Endothelial cell of umbilical vein (primary cell): Measurements from ENCODE around the gene THEMIS. TPM values are rescaled to one million over a fixed set of nuclear protein-coding genes. Genes with fewer than 3 reads are reported as not detected.

Experiments
- BruUV-seq: library from RNA; stranded (reverse); fragments of 400-500 nt; replicated peaks from 2 replicates; lab custom pipeline; 2021; lab: Mats Ljungman, UMichigan
- CTCF ChIA-PET: fragments of 300-600, 350-600 bp; sonication (Branson Sonifier 250); formaldehyde crosslinking; loops from one replicate; lab custom pipeline; 2021; ENCODE audit warnings: antibody characterized with exemption, inconsistent platforms; lab: Charles Lee
- POLR2A ChIA-PET: fragments of 300-600, 350-600 bp; sonication (Branson Sonifier 250); formaldehyde crosslinking; loops from one replicate; lab custom pipeline; 2021; ENCODE audit warnings: antibody characterized with exemption, inconsistent platforms; lab: Charles Lee
- DNase-seq: peaks from one replicate; pipeline ENCODE4 v3.0.0-alpha.2; 2011; ENCODE audit warnings: low read depth, low spot score
- FAIRE-seq: peaks from 2 replicates; lab custom pipeline; 2011; peaks lifted over from hg19 to GRCh38; lab: Jason Lieb, UNC
- H2AFZ ChIP-seq: 2 replicates; pipeline ENCODE4 v1.6.0; 2012; ENCODE audit warnings: low read depth, low read length, control low read depth, inconsistent platforms
- H3K27ac ChIP-seq: 2 replicates; pipeline ENCODE4 v1.5.1; 2011; ENCODE audit warnings: low read depth, mild to moderate bottlenecking, control low read depth, low read length, moderate library complexity; ENCODE audit not compliant: insufficient read depth
- H3K27me3 ChIP-seq, 2 experiments: 2 replicates each; pipeline versions ENCODE4 v1.6.0 to v1.6.1; 2011; ENCODE audit warnings: low read length in 2 of 2, mixed read lengths in 1 of 2; ENCODE audit not compliant: control insufficient read depth in 2 of 2, insufficient read depth in 2 of 2
- H3K36me3 ChIP-seq, 2 experiments: 2 replicates in 1 of 2; 3 replicates in 1 of 2; pipeline ENCODE4 v1.5.1; 2011; ENCODE audit warnings: low read length in 2 of 2, mild to moderate bottlenecking in 1 of 2, moderate library complexity in 1 of 2; ENCODE audit not compliant: control insufficient read depth in 2 of 2, insufficient read depth in 2 of 2; ENCODE audit errors: extremely low read depth in 1 of 2
- H3K4me1 ChIP-seq: 3 replicates; pipeline ENCODE4 v1.5.1; 2011; ENCODE audit warnings: mild to moderate bottlenecking, low read length; ENCODE audit not compliant: control insufficient read depth, insufficient read depth; ENCODE audit errors: extremely low read depth
- H3K4me2 ChIP-seq: 2 replicates; pipeline ENCODE4 v1.6.1; 2011; ENCODE audit warnings: low read length, control low read depth, mixed read lengths; ENCODE audit not compliant: insufficient read depth
- H3K4me3 ChIP-seq, 3 experiments: fragments of 200-600 bp in 1 of 3; sonication (generic), shearing (Covaris generic) in 1 of 3; replicated peaks in 1 of 3; 2 replicates each; pipeline ENCODE4 v1.5.1; 2011 to 2016; ENCODE audit warnings: control low read depth in 3 of 3, low read length in 3 of 3, mild to moderate bottlenecking in 2 of 3, inconsistent platforms in 1 of 3, low read depth in 1 of 3, moderate library complexity in 1 of 3; ENCODE audit not compliant: insufficient read depth in 1 of 3
- H3K79me2 ChIP-seq: 2 replicates; pipeline ENCODE4 v1.6.0; 2012; ENCODE audit warnings: low read length, inconsistent platforms; ENCODE audit not compliant: control insufficient read depth, insufficient read depth
- H3K9ac ChIP-seq: replicated peaks from 2 replicates; pipeline ENCODE3; 2011; ENCODE audit warnings: low read length, control low read depth; ENCODE audit not compliant: insufficient read depth; ENCODE audit errors: extremely low read depth
- H3K9me1 ChIP-seq: replicated peaks from 3 replicates; pipeline ENCODE4 v1.6.0; 2011; ENCODE audit warnings: mild to moderate bottlenecking, low read length; ENCODE audit not compliant: control insufficient read depth, insufficient read depth; ENCODE audit errors: extremely low read depth
- H3K9me3 ChIP-seq: replicated peaks from 2 replicates; pipeline ENCODE4 v1.5.1; 2012; ENCODE audit warnings: low read length, inconsistent platforms; ENCODE audit not compliant: control insufficient read depth, insufficient read depth
- H4K20me1 ChIP-seq: replicated peaks from 2 replicates; pipeline ENCODE3; 2011; ENCODE audit warnings: mild to moderate bottlenecking, low read length; ENCODE audit not compliant: control insufficient read depth, insufficient read depth; ENCODE audit errors: extremely low read depth
- CTCF ChIP-seq, 2 donors: IDR thresholded peaks; 1 replicate in 1 of 2; 2 replicates in 1 of 2; pipeline ENCODE4 v1.5.1; 2011; ENCODE audit warnings: low read length in 2 of 2, mild to moderate bottlenecking in 2 of 2, moderate library complexity in 2 of 2, control low read depth in 1 of 2, inconsistent platforms in 1 of 2, low read depth in 1 of 2; ENCODE audit not compliant: insufficient read depth in 1 of 2; ENCODE audit errors: extremely low read depth in 1 of 2
- FOS ChIP-seq: IDR thresholded peaks from 2 replicates; pipeline ENCODE4 v1.6.1; 2011; ENCODE audit warnings: mild to moderate bottlenecking, low read length, moderate library complexity, borderline replicate concordance; ENCODE audit not compliant: insufficient read depth
- GATA2 ChIP-seq: IDR thresholded peaks from 2 replicates; pipeline ENCODE4 v1.7.0; 2011; ENCODE audit warnings: low read depth, mild to moderate bottlenecking, moderate library complexity, mixed read lengths, low read length; ENCODE audit not compliant: insufficient read length, insufficient read depth
- JUN ChIP-seq: IDR thresholded peaks from 2 replicates; pipeline ENCODE4 v1.6.1; 2011; ENCODE audit warnings: borderline replicate concordance, low read depth; ENCODE audit not compliant: insufficient read length, insufficient read depth
- MAX ChIP-seq: IDR thresholded peaks from 2 replicates; pipeline ENCODE4 v1.6.1; 2011; ENCODE audit not compliant: insufficient read depth, insufficient read length
- MYC ChIP-seq: IDR thresholded peaks from one replicate; pipeline ENCODE4 v1.6.1; 2011; ENCODE audit warnings: mild to moderate bottlenecking, low read depth, low read length
- POLR2A ChIP-seq: IDR thresholded peaks from 2 replicates; pipeline ENCODE4 v1.6.1; 2012; ENCODE audit warnings: low read depth, mild to moderate bottlenecking, control low read depth, low read length
- POLR2AphosphoS5 ChIP-seq: IDR thresholded peaks from 2 replicates; pipeline ENCODE4 v1.6.1; 2012; ENCODE audit warnings: low read depth, mild to moderate bottlenecking, control low read depth, low read length, moderate library complexity; ENCODE audit not compliant: insufficient read depth
- dilution Hi-C: fragments of 300-500 bp; cut with MboI; formaldehyde crosslinking; loops from one replicate; pipeline ENCODE4 v1.15.0; 2019; ENCODE audit warnings: low sequenced_read_pairs; ENCODE audit not compliant: extremely low pct_ligation_motif_present
- intact Hi-C: fragments of 100-400 bp; cut with micrococcal nuclease; formaldehyde crosslinking; loops from one replicate; pipeline ENCODE4 v1.10.0; 2022
- polyA plus RNA-seq, 4 experiments: library from polyadenylated mRNA; depleted of rRNA in 3 of 4; stranded (reverse) in 3 of 4; unstranded in 1 of 4; fragments of >200 nt; gene quantifications; 2 replicates each; pipeline versions ENCODE4 v1.2.1 to v1.2.3, GENCODE V29; 2011 to 2012; ENCODE audit warnings: missing spikeins in 1 of 4
- total RNA-seq: library from RNA; stranded (reverse); gene quantifications from 2 replicates; pipeline ENCODE4 v1.2.3, GENCODE V29; 2021

The THEMIS gene
- total and polyA plus RNA-seq, 2 donors (not counting 3 experiments of a cell fraction or from before 2014, with no cell fraction given): not detected

DNA sequence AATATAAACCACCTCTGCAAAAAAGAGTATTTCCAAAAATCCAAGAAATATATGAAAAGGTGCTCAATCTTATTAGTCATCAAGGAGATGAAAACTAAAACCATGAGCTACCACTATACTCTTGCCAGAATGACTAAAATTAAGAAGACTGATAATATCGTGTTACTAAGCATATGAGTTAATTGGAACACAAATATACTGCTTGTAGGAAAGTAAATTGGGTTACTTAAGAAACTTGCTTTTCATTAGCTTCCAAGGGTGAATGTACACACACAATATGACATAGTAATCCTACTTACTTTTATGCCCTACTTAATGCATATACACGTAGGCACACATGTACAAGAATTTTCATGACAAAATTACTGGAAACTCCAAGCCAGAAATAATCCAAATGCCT, 3.4 kb downstream of the THEMIS start:
- H3K4me2 ChIP-seq: no peak overlapping the region
- BruUV-seq: no TSS peak
- intact Hi-C loops (no loop called here), dilution Hi-C loops (no loop called here)
- CTCF ChIA-PET: no interaction called here
- no peak overlapping the region for H3K9ac ChIP-seq
- no peak overlapping the region for H3K4me3 ChIP-seq
- DNase-seq: no peak
- no peaks in the 10 kb centered on the region for H3K9me1 ChIP-seq
- H3K27ac ChIP-seq: no peak overlapping the region
- no peaks in the 10 kb centered on the region for H3K36me3 ChIP-seq
- POLR2A ChIA-PET: no interaction called here
- no peaks in the 10 kb centered on the region for H3K9me3 ChIP-seq
- H2AFZ ChIP-seq: no peak overlapping the region
- H4K20me1 ChIP-seq: no peaks in the 10 kb centered on the region
- no peaks in the 10 kb centered on the region for H3K27me3 ChIP-seq
- H3K4me1 ChIP-seq: no peaks in the 10 kb centered on the region
- TF ChIP-seq FOS (no peak), POLR2AphosphoS5 (no peak), MAX (no peak), MYC (no peak), GATA2 (no peak), POLR2A (no peak), JUN (no peak), CTCF (IDR thresholded peaks at IDR 0.05; ENCODE audit: extremely low read depth in 1 of 2, insufficient read depth in 1 of 2, low read depth in 1 of 2, low read length in 2 of 2) (no peak)
- no peak for FAIRE-seq
- H3K79me2 ChIP-seq: no peaks in the 10 kb centered on the region
